H54 (cell line): ENCODE measurements around the gene F3.

Experiments used
- DNase-seq: peaks from one replicate; pipeline ENCODE4 v3.0.0; 2011; ENCODE audit warnings: low spot score, mixed read lengths; ENCODE audit not compliant: insufficient read length
- FAIRE-seq: peaks from 3 replicates; lab custom pipeline; 2011; peaks lifted over from hg19 to GRCh38; lab: Jason Lieb, UNC
- POLR2A ChIP-seq: IDR thresholded peaks from 2 replicates; pipeline ENCODE4 v1.6.1; 2011; ENCODE audit warnings: low read depth, mild to moderate bottlenecking, low read length

F3 gene

DNA sequence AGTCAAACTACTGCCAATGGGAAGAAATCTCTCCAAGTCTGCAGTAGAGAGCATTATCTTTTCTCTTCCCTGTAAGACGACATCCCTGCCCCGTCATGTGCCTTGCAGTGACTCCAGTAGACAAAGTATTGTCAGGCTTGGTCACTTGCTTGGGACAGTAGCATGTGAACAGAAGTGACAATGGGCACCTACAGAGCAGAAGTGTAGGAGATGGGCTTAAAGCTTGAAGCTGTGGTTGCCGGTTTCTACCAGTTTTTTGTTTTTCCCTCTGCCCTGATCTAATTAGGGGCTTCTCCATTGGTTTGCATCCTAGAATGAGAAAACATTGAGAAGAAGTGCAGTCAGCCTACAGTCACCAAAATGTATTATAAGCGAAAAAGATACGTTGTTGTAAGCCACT, 12.7 kb downstream of the F3 start:
- FAIRE-seq (no peak), DNase-seq (no peak)
- no peak for TF ChIP-seq POLR2A

DNA sequence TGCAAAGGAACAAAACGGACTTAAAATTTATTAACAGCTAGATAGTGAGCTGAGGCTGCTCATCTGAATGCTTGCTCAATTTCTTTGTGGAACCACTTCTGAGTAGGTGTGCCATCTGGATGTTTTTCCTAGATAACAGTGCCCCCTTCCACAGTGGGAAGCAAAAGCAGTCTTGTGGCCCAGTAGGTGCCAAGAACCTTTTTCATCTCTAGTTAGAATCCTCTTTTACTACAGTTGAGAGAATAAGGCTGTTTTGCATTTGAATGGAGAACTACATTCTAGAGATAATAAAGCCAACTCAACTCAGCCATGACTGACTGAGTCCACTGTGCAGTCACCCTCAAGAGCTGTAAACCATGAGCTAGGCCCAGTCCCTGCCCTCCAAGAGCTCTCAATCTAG, 13.3 kb downstream of the F3 start:
- no peak for TF ChIP-seq POLR2A
- FAIRE-seq: no peak
- no peak for DNase-seq

DNA sequence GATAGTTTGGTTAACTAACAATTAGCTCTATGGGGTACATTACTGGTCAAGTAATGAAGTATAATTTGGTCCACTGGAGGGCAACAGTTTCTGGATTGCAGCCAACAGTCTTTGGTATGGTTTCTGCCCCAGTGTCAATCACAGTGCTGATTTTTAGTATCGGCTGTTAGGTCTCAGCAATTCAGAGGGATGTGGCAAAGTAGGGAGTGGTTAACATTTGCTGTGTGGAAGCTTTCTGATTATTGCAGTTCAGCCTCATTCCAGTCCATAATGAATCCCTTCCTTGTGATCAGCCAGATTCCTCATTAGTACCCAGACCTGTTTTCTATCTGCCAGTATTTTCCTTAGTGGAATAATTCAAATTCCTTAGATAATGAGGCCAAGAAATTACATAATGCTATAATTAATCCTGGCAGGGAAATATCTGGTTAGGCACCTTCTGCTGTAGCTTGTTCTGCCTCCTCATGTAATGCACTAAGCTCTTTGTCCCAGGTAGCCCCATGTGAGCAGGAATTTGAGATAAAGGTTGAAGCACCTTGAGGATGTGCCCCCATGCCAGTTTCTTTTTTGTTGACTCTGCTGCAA, 14.0 kb downstream of the F3 start:
- no peak for DNase-seq
- no peak for TF ChIP-seq POLR2A
- FAIRE-seq: no peak

DNA sequence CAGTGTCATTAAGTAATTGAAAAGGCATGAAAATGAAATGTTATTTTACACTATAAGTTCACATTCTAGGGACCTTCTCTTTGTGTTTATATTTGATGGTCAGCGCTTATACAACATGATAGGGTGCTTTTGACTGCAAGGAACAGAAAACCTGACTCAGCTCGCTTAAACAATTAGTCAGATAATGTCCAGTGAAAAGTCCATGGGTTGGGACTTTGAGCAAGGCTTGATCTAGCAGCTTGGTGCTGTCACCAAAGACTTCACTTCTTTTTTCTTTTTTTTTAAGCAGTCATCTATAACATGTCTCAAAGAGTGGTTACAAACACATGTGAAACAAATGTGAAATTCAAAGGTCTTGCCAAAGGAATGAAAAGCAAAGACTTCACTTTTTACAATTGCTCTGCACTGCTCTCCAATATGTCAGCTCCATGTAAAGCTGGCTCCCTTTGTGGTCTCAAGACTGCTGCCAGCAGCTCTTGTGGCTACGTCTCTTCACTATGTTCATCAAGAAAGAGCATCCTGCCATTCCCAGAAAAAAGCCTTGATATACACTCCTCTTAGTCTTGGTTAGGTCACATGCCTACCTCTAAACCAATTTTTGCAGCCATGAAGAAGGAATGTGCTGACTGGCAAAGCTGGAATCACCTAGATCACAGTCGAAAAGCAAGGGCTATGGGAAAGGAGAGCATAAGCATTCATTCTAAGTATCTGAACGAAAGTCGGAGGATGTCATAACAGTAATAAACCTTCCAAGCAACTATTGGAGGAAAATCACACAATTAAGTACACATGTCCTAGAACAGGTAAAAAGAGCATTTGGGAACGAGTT, 15.2 kb downstream of the F3 start:
- no peak for FAIRE-seq
- DNase-seq: no peak
- no peak for TF ChIP-seq POLR2A

DNA sequence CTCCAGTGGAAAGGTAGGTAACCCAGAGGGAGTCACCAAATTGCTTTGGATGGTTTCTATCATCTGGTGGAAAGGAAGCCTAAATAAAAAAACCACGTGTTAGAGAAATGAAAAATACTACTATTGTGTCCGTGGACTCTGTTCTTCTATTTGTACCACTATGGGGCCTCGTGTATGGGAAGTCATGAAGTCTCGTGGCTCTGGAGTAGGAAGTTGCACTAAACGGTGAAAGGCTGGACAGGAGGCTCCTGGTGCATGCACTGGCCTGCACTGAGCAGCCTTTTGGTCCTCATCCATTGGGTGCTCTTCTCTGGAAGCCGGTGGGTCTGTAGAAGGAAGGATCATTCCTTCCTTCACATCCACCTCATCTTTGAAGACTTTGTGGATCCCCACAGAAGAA, 17.0 kb downstream of the F3 start:
- FAIRE-seq (no peak), DNase-seq (no peak)
- TF ChIP-seq POLR2A: no peak

DNA sequence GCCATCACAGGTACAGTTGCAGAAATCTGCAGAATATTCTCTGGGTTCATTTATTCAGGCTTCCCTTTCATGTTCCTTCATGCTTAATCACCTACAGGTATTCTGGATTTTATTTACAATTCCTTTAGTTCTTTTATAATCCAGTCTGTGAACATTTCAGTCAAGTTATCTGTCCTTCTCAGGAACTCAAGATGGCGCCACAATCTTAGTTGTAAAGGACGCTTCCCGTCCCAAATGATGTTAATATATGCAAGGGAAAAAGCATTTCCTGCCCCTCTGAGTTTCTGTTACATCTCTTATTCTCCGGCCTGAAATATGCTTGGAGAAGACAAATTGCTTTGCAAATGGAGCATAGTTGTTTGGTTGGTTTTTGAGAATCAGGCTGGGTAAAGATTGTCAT, 19.3 kb downstream of the F3 start:
- TF ChIP-seq POLR2A: no peak
- DNase-seq: no peak
- FAIRE-seq: peak; percentile 79

DNA sequence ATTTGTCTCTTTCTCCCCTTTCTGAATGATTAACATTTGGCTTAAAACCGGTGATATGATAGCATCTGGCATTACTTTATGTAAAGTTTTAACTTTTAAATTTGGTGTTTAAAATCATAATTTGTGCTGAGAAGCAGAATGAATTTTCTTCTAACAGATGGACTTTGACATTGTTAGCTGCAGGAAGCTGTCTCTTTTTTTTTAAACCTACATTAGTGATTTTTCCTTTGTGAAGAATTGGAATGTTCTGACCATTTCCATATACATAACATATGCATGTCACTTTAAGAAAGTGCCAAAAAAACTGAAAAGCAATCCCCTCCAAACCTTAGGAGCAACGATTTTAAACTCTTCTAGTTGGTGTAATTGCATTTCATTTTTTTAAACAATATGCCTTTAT, 22.2 kb downstream of the F3 start:
- DNase-seq (no peak), FAIRE-seq (no peak)
- TF ChIP-seq POLR2A: no peak

DNA sequence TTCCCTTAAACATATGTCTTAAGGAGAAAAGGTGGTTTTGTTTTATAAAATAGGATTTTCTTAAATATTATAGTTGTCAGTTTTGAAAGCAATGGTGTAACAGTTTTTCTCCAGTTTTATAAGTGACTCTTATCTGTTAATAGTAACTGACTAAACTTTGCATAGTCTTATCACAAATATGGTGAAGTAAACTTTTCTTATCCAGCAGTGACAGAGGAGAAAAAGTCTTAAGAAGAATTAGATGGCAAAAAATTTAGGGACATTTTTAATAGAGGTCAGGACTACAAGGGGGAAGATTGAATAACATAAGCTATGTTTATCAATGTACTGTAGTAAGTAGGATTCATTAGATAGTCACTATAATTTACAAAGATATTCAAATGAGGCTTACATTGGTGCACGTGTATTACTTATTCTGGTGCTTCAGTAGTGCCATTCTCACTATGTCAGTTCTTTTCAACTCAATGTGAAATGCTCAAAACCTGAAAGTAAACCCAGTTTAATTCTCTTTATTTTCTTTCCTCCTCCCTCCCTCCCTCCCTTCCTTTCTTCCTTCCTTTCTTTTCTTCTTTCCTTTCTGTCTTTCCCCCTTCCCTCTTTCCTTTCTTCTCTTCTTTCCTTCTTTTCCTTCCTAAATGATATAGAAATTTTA, 26.1 kb downstream of the F3 start:
- TF ChIP-seq POLR2A: no peak
- FAIRE-seq (no peak), DNase-seq (no peak)

DNA sequence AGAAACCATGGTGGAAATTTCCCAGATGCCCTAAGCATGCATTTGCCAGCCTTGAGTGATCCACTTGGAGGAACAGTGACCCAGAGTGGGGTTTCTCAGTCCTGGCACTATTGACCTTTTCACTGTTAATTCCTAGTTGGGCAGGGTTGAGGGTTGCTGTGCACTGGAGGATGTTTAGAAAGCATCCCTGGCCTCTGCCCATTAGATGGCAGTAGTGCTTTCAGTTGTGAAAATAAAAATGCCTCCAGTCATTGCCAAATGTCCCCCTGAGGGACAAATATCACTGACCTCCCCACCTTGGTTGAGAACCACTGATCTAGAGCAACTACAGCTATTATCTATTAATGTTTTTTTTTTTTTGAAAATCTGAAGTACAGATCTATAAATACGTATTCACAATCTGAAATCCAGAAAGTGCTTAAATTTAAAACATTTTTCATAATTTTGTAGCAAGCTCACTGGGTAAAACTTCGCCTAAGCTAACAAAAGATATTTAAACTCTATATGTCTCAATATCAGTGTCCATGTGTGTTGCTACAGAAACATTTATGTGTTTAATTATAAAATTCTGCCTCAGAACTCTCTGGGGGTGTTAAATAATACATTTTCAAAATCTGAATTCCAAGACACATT, 27.3 kb downstream of the F3 start:
- DNase-seq (no peak), FAIRE-seq (peak; percentile 96)

DNA sequence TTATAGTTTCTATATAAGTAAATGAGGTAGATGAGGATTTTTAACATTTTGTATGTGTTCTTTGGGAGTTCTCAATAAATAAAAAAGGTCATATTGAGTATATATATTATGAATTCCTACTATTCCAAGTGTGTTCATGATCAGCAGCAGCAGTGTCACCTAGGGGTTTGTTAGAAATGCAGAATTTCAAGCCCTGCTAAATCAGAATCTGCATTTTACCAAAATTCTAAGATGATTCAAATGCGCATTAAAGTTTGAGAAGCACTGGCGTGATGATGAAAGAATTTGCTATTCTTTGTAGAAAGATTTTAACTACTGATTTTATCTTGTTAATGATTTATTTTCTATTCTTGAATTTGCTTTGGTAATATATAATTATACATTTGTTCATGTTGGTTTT, 28.7 kb downstream of the F3 start:
- DNase-seq (no peak), FAIRE-seq (no peak)
- no peak for TF ChIP-seq POLR2A

More for the DNA sequence above, 27.3 kb downstream of the F3 start:
- TF ChIP-seq POLR2A: no peak

DNA sequence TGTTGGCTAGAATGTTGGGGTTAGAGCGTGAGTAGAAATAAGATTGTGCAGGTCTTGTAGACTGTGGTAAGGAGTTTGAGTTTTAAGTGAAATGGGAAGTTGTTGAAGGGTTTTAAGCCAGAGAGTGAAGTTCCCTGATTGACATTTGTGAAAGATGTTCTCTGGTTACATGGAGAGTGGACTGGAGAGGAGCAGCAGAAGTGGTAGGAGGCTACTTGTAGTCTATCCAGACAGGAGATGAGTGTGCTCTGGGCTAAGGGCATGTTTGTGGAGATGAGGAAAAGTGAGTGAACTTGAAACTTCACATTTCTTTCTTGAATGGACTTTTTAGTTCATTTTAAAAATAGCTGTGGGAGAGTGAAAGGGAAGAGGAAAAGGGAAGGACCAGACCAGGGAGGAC, 37.0 kb downstream of the F3 start:
- FAIRE-seq: peak; percentile 61
- TF ChIP-seq POLR2A: no peak
- no peak for DNase-seq

DNA sequence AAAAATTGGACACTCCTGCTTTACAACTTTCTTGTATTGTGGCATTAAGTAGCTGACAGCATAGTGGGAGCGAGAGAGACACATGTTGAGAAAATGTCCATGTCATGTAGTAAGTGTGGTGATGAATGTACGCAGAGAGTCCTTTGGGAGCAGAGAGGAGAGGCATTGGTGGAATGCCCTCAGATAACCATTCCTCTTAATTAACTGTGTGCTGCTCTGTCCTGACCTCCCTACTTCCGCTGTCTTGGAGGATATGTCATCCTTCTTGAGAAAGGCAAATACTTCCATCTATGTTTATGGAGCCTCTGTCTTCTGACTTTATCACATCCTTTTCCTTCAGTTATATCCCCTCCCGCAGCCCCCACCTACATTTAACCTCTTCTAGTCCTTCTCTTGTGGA, 38.4 kb downstream of the F3 start:
- FAIRE-seq: no peak
- no peak for TF ChIP-seq POLR2A
- no peak for DNase-seq

DNA sequence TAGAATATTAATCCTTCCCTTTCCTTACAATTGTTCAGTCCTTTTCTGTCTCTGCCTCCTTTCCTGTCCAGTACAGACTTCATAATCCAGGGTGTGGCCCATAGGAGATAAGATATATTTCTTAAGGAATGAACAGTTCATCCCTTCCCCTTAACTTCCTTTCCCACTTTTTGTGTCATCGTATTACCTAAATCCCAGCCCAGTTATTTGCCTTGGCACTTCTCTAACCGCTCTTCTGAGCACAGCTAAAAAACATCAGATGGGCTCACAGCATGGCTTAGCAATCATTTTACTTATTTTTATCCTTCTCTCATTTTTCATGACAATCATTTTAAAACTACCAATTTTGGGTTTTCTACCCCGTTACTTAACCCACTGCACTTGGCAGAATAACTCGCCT, 39.6 kb downstream of the F3 start:
- TF ChIP-seq POLR2A: no peak
- FAIRE-seq: no peak
- no peak for DNase-seq

DNA sequence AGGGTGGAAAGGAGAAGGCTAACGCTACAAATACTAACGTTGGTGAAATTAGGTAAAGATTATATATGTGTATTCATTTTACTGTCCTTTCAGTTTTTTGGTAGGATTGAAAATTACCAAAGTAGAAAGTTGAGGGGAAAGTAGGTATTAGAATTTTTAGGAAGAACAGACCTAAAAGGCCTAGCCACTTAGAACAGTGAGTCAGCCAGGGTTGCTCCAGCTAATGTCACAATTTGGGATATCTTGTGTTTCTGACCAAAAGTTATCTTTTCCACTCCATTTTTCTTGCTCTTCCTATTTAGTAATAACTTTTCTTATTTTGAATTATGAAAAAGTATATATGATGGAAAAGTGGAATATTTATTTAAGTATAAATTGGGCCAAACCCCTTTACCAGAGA, 40.1 kb downstream of the F3 start:
- DNase-seq (no peak), FAIRE-seq (no peak)
- no peak for TF ChIP-seq POLR2A
